Endothelial cell of umbilical vein (primary cell): ENCODE results near the gene FBXO33. TPM values are rescaled to one million over a fixed set of nuclear protein-coding genes. Genes with fewer than 3 reads are reported as not detected.
A peak's percentile ranks its signal among the peaks of the same experiment; 100 is the strongest.

Experiments used
- BruUV-seq: library from RNA; stranded (reverse); fragments of 400-500 nt; replicated peaks from 2 replicates; lab custom pipeline; 2021; lab: Mats Ljungman, UMichigan
- CTCF ChIA-PET: fragments of 300-600, 350-600 bp; sonication (Branson Sonifier 250); formaldehyde crosslinking; loops from one replicate; lab custom pipeline; 2021; ENCODE audit warnings: antibody characterized with exemption, inconsistent platforms; lab: Charles Lee
- POLR2A ChIA-PET: fragments of 300-600, 350-600 bp; sonication (Branson Sonifier 250); formaldehyde crosslinking; loops from one replicate; lab custom pipeline; 2021; ENCODE audit warnings: antibody characterized with exemption, inconsistent platforms; lab: Charles Lee
- DNase-seq: peaks from one replicate; pipeline ENCODE4 v3.0.0-alpha.2; 2011; ENCODE audit warnings: low read depth, low spot score
- FAIRE-seq: peaks from 2 replicates; lab custom pipeline; 2011; peaks lifted over from hg19 to GRCh38; lab: Jason Lieb, UNC
- H2AFZ ChIP-seq: 2 replicates; pipeline ENCODE4 v1.6.0; 2012; ENCODE audit warnings: low read depth, low read length, control low read depth, inconsistent platforms
- H3K27ac ChIP-seq: 2 replicates; pipeline ENCODE4 v1.5.1; 2011; ENCODE audit warnings: low read depth, mild to moderate bottlenecking, control low read depth, low read length, moderate library complexity; ENCODE audit not compliant: insufficient read depth
- H3K27me3 ChIP-seq, 2 experiments: 2 replicates each; pipeline versions ENCODE4 v1.6.0 to v1.6.1; 2011; ENCODE audit warnings: low read length in 2 of 2, mixed read lengths in 1 of 2; ENCODE audit not compliant: control insufficient read depth in 2 of 2, insufficient read depth in 2 of 2
- H3K36me3 ChIP-seq, 2 experiments: 2 replicates in 1 of 2; 3 replicates in 1 of 2; pipeline ENCODE4 v1.5.1; 2011; ENCODE audit warnings: low read length in 2 of 2, mild to moderate bottlenecking in 1 of 2, moderate library complexity in 1 of 2; ENCODE audit not compliant: control insufficient read depth in 2 of 2, insufficient read depth in 2 of 2; ENCODE audit errors: extremely low read depth in 1 of 2
- H3K4me1 ChIP-seq: 3 replicates; pipeline ENCODE4 v1.5.1; 2011; ENCODE audit warnings: mild to moderate bottlenecking, low read length; ENCODE audit not compliant: control insufficient read depth, insufficient read depth; ENCODE audit errors: extremely low read depth
- H3K4me2 ChIP-seq: 2 replicates; pipeline ENCODE4 v1.6.1; 2011; ENCODE audit warnings: low read length, control low read depth, mixed read lengths; ENCODE audit not compliant: insufficient read depth
- H3K4me3 ChIP-seq, 3 experiments: fragments of 200-600 bp in 1 of 3; sonication (generic), shearing (Covaris generic) in 1 of 3; replicated peaks in 1 of 3; 2 replicates each; pipeline ENCODE4 v1.5.1; 2011 to 2016; ENCODE audit warnings: control low read depth in 3 of 3, low read length in 3 of 3, mild to moderate bottlenecking in 2 of 3, inconsistent platforms in 1 of 3, low read depth in 1 of 3, moderate library complexity in 1 of 3; ENCODE audit not compliant: insufficient read depth in 1 of 3
- H3K79me2 ChIP-seq: 2 replicates; pipeline ENCODE4 v1.6.0; 2012; ENCODE audit warnings: low read length, inconsistent platforms; ENCODE audit not compliant: control insufficient read depth, insufficient read depth
- H3K9ac ChIP-seq: replicated peaks from 2 replicates; pipeline ENCODE3; 2011; ENCODE audit warnings: low read length, control low read depth; ENCODE audit not compliant: insufficient read depth; ENCODE audit errors: extremely low read depth
- H3K9me1 ChIP-seq: replicated peaks from 3 replicates; pipeline ENCODE4 v1.6.0; 2011; ENCODE audit warnings: mild to moderate bottlenecking, low read length; ENCODE audit not compliant: control insufficient read depth, insufficient read depth; ENCODE audit errors: extremely low read depth
- H3K9me3 ChIP-seq: replicated peaks from 2 replicates; pipeline ENCODE4 v1.5.1; 2012; ENCODE audit warnings: low read length, inconsistent platforms; ENCODE audit not compliant: control insufficient read depth, insufficient read depth
- H4K20me1 ChIP-seq: replicated peaks from 2 replicates; pipeline ENCODE3; 2011; ENCODE audit warnings: mild to moderate bottlenecking, low read length; ENCODE audit not compliant: control insufficient read depth, insufficient read depth; ENCODE audit errors: extremely low read depth
- EZH2 ChIP-seq: IDR thresholded peaks from 2 replicates; pipeline ENCODE4 v1.6.1; 2012; ENCODE audit warnings: borderline replicate concordance, low read depth, mild to moderate bottlenecking, moderate library complexity, low read length, inconsistent platforms; ENCODE audit not compliant: severe bottlenecking
- FOS ChIP-seq: IDR thresholded peaks from 2 replicates; pipeline ENCODE4 v1.6.1; 2011; ENCODE audit warnings: mild to moderate bottlenecking, low read length, moderate library complexity, borderline replicate concordance; ENCODE audit not compliant: insufficient read depth
- GATA2 ChIP-seq: IDR thresholded peaks from 2 replicates; pipeline ENCODE4 v1.7.0; 2011; ENCODE audit warnings: low read depth, mild to moderate bottlenecking, moderate library complexity, mixed read lengths, low read length; ENCODE audit not compliant: insufficient read length, insufficient read depth
- JUN ChIP-seq: IDR thresholded peaks from 2 replicates; pipeline ENCODE4 v1.6.1; 2011; ENCODE audit warnings: borderline replicate concordance, low read depth; ENCODE audit not compliant: insufficient read length, insufficient read depth
- MYC ChIP-seq: IDR thresholded peaks from one replicate; pipeline ENCODE4 v1.6.1; 2011; ENCODE audit warnings: mild to moderate bottlenecking, low read depth, low read length
- POLR2A ChIP-seq: IDR thresholded peaks from 2 replicates; pipeline ENCODE4 v1.6.1; 2012; ENCODE audit warnings: low read depth, mild to moderate bottlenecking, control low read depth, low read length
- POLR2AphosphoS5 ChIP-seq: IDR thresholded peaks from 2 replicates; pipeline ENCODE4 v1.6.1; 2012; ENCODE audit warnings: low read depth, mild to moderate bottlenecking, control low read depth, low read length, moderate library complexity; ENCODE audit not compliant: insufficient read depth
- dilution Hi-C: fragments of 300-500 bp; cut with MboI; formaldehyde crosslinking; loops from one replicate; pipeline ENCODE4 v1.15.0; 2019; ENCODE audit warnings: low sequenced_read_pairs; ENCODE audit not compliant: extremely low pct_ligation_motif_present
- intact Hi-C: fragments of 100-400 bp; cut with micrococcal nuclease; formaldehyde crosslinking; loops from one replicate; pipeline ENCODE4 v1.10.0; 2022
- polyA plus RNA-seq, 4 experiments: library from polyadenylated mRNA; depleted of rRNA in 3 of 4; stranded (reverse) in 3 of 4; unstranded in 1 of 4; fragments of >200 nt; gene quantifications; 2 replicates each; pipeline versions ENCODE4 v1.2.1 to v1.2.3, GENCODE V29; 2011 to 2012; ENCODE audit warnings: missing spikeins in 1 of 4
- total RNA-seq: library from RNA; stranded (reverse); gene quantifications from 2 replicates; pipeline ENCODE4 v1.2.3, GENCODE V29; 2021
- TF ChIP-seq, protein P1 (sequence below): IDR thresholded peaks from 2 replicates; pipeline ENCODE4 v1.6.1; 2011; ENCODE audit not compliant: insufficient read depth, insufficient read length
- TF ChIP-seq, protein P2 (sequence below), 2 donors: IDR thresholded peaks; 1 replicate in 1 of 2; 2 replicates in 1 of 2; pipeline ENCODE4 v1.5.1; 2011; ENCODE audit warnings: low read length in 2 of 2, mild to moderate bottlenecking in 2 of 2, moderate library complexity in 2 of 2, control low read depth in 1 of 2, inconsistent platforms in 1 of 2, low read depth in 1 of 2; ENCODE audit not compliant: insufficient read depth in 1 of 2; ENCODE audit errors: extremely low read depth in 1 of 2

FBXO33 gene
- total and polyA plus RNA-seq, 2 donors (not counting 3 experiments of a cell fraction or from before 2014, with no cell fraction given): 4.2 to 5.0 TPM

DNA sequence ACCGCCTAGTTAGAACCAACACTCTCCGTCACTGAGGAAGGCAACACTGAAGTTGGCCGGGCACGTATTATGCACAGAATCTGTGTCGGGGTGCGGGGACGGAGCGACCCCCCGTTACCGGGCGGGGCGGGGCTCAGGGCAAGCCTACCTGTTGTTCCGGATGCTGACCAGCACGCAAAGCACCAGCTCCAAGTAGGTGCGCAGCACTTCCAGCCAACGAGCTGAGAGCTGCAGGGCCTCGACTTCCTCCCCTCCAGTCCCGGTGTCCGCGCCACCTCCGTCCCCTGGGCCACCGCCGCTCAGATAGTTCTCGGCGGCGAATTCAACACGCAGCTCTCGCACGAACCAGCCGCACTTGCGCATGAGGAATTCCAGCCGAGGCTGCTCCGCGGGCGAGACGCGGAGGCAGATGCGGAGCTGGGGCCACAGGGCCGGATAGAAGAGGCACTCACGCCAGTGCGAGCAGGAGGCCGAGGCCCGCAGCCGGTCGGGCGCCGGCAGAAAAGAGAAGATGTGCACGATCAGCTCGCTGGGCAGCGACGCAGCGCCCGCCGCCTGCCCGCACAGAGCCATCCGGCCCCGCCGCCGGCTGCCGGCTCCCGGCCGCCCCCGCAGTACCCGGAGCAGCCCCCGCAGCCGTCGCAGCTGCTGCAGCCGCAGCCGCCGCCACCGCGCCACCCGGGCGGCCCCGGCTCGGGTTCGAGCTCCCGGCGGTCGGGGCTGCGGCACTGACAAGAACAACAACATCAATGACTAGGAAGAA is 636 bp downstream of the FBXO33 start:
- FAIRE-seq (no peak), DNase-seq (peak; percentile 50)
- Histone ChIP-seq H3K9me1 (no peaks in the 10 kb centered on the region), H3K4me3 (peak overlapping the region; percentile 64 to 85 (median 65)), H3K79me2 (peaks cover 28% of the 10 kb centered on the region), H3K4me1 (peaks cover 33% of the 10 kb centered on the region), H3K9ac (peak overlapping the region; percentile 96), H2AFZ (peak overlapping the region; percentile 95), H3K27me3 (no peaks in the 10 kb centered on the region), H4K20me1 (peaks cover 2% of the 10 kb centered on the region), H3K36me3 (no peaks in the 10 kb centered on the region), H3K4me2 (peak overlapping the region; percentile 87), H3K9me3 (no peaks in the 10 kb centered on the region), H3K27ac (peak overlapping the region; percentile 99)
- intact Hi-C loops: loop anchor here (1.0 to 2.0 kb wide), 4 partner anchors 57 to 329 kb away; partner anchors contain the start of genes SEC23A and TRAPPC6B
- BruUV-seq: TSS peak; percentile 12
- ChIA-PET CTCF (interaction anchor here (1.4 to 2.6 kb wide), 5 partner anchors 10 to 324 kb away, joined by 4 to 9 read pairs (median 4); partner anchors contain the start of genes GEMIN2 and TRAPPC6B), POLR2A (interaction anchor here (1.5 to 1.9 kb wide), 4 partner anchors 55 to 329 kb away, joined by 5 to 9 read pairs (median 7); partner anchors contain the start of genes SEC23A and TRAPPC6B)
- TF ChIP-seq POLR2AphosphoS5 (peak; percentile 17), FOS (no peak)
- dilution Hi-C loops: no loop called here

DNA sequence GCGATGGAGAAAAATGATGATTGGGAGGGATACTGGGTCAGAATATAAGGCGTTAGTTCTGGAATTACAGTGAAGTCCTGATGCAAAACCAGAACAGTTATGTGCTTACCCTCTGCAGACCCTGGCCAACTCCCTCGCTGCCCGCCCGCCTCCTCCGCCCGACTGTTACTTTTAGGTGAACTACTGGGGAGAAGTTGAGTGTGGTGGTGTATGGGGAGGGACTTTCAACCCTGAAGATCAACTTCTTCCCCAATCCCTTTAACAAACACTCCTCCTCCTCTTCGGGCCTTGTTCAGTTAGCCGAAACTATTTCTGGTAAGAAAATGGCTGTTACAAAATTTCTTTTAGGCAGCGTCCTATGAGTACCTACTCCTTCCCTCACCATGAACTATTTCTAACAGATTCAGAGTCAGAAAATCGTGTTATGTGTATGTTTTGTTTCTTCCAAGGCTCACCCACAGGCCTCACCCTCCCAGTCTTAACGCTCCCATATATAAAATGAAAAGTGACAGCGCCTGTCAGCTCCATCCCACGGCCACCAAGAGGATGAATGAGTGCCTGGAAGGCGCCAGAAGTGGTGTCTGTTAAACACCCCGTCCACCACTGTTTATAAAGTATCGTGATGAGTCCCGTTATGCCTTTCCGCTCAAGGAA is 1.3 kb downstream of the FBXO33 start:
- H3K27ac ChIP-seq: peak overlapping the region; percentile 99
- no peaks in the 10 kb centered on the region for H3K27me3 ChIP-seq
- ChIA-PET CTCF (interaction anchor here (1.4 to 2.6 kb wide), 3 partner anchors 54 to 317 kb away, joined by 4 to 9 read pairs (median 5); partner anchors contain the start of genes GEMIN2 and TRAPPC6B), POLR2A (interaction anchor here (1.9 kb wide), 1 partner anchor 55 kb away, joined by 5 read pairs; no protein-coding TSS in a partner anchor)
- peaks cover 33% of the 10 kb centered on the region for H3K79me2 ChIP-seq
- H3K9ac ChIP-seq: peak overlapping the region; percentile 96
- H3K9me1 ChIP-seq: no peaks in the 10 kb centered on the region
- dilution Hi-C loops: no loop called here
- H3K4me1 ChIP-seq: peaks cover 38% of the 10 kb centered on the region
- H3K36me3 ChIP-seq: no peaks in the 10 kb centered on the region
- no TSS peak for BruUV-seq
- no peaks in the 10 kb centered on the region for H3K9me3 ChIP-seq
- intact Hi-C loops: no loop called here
- H4K20me1 ChIP-seq: peaks cover 2% of the 10 kb centered on the region
- peak overlapping the region; percentile 87 for H3K4me2 ChIP-seq
- H3K4me3 ChIP-seq: peak overlapping the region; percentile 64 to 85 (median 65)
- TF ChIP-seq GATA2 (no peak), MYC (no peak), FOS (no peak), POLR2AphosphoS5 (no peak), EZH2 (no peak), POLR2A (no peak), JUN (no peak)
- TF ChIP-seq, protein P1, sequence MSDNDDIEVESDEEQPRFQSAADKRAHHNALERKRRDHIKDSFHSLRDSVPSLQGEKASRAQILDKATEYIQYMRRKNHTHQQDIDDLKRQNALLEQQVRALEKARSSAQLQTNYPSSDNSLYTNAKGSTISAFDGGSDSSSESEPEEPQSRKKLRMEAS: no peak
- TF ChIP-seq, protein P2, sequence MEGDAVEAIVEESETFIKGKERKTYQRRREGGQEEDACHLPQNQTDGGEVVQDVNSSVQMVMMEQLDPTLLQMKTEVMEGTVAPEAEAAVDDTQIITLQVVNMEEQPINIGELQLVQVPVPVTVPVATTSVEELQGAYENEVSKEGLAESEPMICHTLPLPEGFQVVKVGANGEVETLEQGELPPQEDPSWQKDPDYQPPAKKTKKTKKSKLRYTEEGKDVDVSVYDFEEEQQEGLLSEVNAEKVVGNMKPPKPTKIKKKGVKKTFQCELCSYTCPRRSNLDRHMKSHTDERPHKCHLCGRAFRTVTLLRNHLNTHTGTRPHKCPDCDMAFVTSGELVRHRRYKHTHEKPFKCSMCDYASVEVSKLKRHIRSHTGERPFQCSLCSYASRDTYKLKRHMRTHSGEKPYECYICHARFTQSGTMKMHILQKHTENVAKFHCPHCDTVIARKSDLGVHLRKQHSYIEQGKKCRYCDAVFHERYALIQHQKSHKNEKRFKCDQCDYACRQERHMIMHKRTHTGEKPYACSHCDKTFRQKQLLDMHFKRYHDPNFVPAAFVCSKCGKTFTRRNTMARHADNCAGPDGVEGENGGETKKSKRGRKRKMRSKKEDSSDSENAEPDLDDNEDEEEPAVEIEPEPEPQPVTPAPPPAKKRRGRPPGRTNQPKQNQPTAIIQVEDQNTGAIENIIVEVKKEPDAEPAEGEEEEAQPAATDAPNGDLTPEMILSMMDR (IDR thresholded peaks at IDR 0.05; ENCODE audit: extremely low read depth in 1 of 2, insufficient read depth in 1 of 2, low read depth in 1 of 2, low read length in 2 of 2): no peak
- no peak for FAIRE-seq
- H2AFZ ChIP-seq: peak overlapping the region; percentile 95
- DNase-seq: peak; percentile 20
